Measurements from ENCODE around the gene BTBD10.

GRCh38 chr11:13373216-13373615, 89.8 kb downstream of the BTBD10 start:
- TF ChIP-seq CTCF (IDR thresholded peaks at IDR 0.05) (no peak), POLR2A (IDR thresholded peaks at IDR 0.05) (no peak)
